Transverse colon (tissue), 4 donors: ENCODE data around the gene PLCG2. TPM values are rescaled to one million over a fixed set of nuclear protein-coding genes. Genes with fewer than 3 reads are reported as not detected.
A peak's percentile ranks its signal among the peaks of the same experiment; 100 is the strongest.

Experiments
- DNase-seq: peaks from one replicate; pipeline ENCODE4 v3.0.0-alpha.2; 2019
- H3K27ac ChIP-seq, 4 donors: fragments of 200-600 bp; sonication (generic); 2 replicates each; pipeline ENCODE4 v1.5.1; 2016 to 2018; ENCODE audit warnings: inconsistent platforms in 4 of 4
- H3K27me3 ChIP-seq: fragments of 200-600 bp; sonication (generic); 2 replicates; pipeline ENCODE4 v1.5.1; 2017; ENCODE audit warnings: inconsistent platforms
- H3K36me3 ChIP-seq, 4 donors: fragments of 200-600 bp; sonication (generic); 2 replicates each; pipeline ENCODE4 v1.5.1; 2017 to 2019; ENCODE audit warnings: inconsistent platforms in 4 of 4
- H3K4me1 ChIP-seq, 4 donors: fragments of 200-600 bp; sonication (generic); 2 replicates each; pipeline ENCODE4 v1.5.1; 2017 to 2020; ENCODE audit warnings: inconsistent platforms in 4 of 4
- H3K4me3 ChIP-seq, 4 donors: fragments of 200-600 bp; sonication (generic); 1 replicate in 1 of 4; 2 replicates in 3 of 4; pipeline versions ENCODE4 v1.5.1 to v1.6.1; 2017 to 2019; ENCODE audit warnings: inconsistent platforms in 4 of 4
- H3K9me3 ChIP-seq, 2 donors: fragments of 200-600 bp; sonication (generic); 2 replicates each; pipeline ENCODE4 v1.5.1; 2017 to 2019; ENCODE audit warnings: inconsistent platforms in 2 of 2
- CTCF ChIP-seq, 5 experiments: fragments of 200-600 bp in 3 of 5; fragments of 450-650 bp in 2 of 5; sonication (generic) in 3 of 5; IDR thresholded peaks; 1 replicate in 2 of 5; 2 replicates in 3 of 5; pipeline ENCODE4 v1.5.1; 2016 to 2017; ENCODE audit warnings: antibody characterized with exemption in 5 of 5, inconsistent platforms in 3 of 5, mild to moderate bottlenecking in 2 of 5, moderate library complexity in 1 of 5
- EP300 ChIP-seq: sonication (generic); formaldehyde crosslinking; IDR thresholded peaks from one replicate; pipeline ENCODE4 v1.6.1; 2017; ENCODE audit warnings: antibody characterized with exemption, low read depth
- POLR2A ChIP-seq: fragments of 450-650 bp; IDR thresholded peaks from one replicate; pipeline ENCODE4 v1.6.1; 2016; ENCODE audit warnings: antibody characterized with exemption, mild to moderate bottlenecking, moderate library complexity
- POLR2AphosphoS5 ChIP-seq, 3 donors: sonication (generic); formaldehyde crosslinking; IDR thresholded peaks; one replicate each; pipeline ENCODE4 v1.6.1; 2016; ENCODE audit warnings: antibody characterized with exemption in 3 of 3
- WGBS, 2 donors: methylation state at CpG; one replicate each; pipeline ENCODE4 v1.1.5; 2018; ENCODE audit warnings: low coverage in 1 of 2; 5-methylcytosine and 5-hydroxymethylcytosine counted together
- in situ Hi-C, 4 donors: fragments of 200-750 bp; cut with MboI; loops; one replicate each; pipeline versions ENCODE4 v1.15.0 to v1.15.1; 2017; ENCODE audit warnings: low sequenced_read_pairs in 3 of 4, low pct_ligation_motif_present in 1 of 4, low pct_unique_long_range_greater_than_20kb in 1 of 4
- intact Hi-C: fragments of 100-400 bp; cut with DNase I; formaldehyde crosslinking; loops from one replicate; pipeline ENCODE4 v1.15.1; 2023; ENCODE audit warnings: low total_unique reads
- total RNA-seq, 4 donors: library from RNA; depleted of rRNA; stranded (reverse); fragments of >200 nt; gene quantifications; one replicate each; pipeline ENCODE4 v1.1.0, GENCODE V29; 2016

The PLCG2 gene
- total RNA-seq, 4 donors from 2014 or later = 9.0 to 65.9 (median 28.6) TPM

DNA sequence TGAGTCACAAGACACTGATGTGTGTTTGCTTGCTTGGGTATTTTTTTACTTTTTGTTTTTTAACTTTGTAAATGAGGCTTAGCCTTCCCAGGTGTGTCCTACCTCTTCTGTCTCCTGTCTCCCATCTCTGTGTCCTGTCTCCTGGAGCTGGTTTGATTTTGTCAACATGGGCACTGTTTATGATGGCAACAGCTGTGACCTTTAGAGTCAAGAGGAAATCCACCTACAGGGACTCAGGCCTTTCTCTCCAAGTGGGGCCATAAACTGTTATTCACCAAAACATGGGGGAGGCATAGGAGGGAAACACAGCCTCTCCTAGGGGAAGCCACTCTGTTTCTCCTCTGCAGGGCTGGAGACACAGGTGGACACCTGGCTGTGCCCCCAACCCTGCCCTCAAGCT is 13.1 kb upstream of the PLCG2 start:
- intact Hi-C loops (no loop called here), in situ Hi-C loops (no loop called here)
- Histone ChIP-seq H3K27ac (no peak overlapping the region), H3K4me1 (peaks cover 0 to 5% (median 2%) of the 10 kb centered on the region in 4 donors), H3K9me3 (no peaks in the 10 kb centered on the region), H3K36me3 (no peaks in the 10 kb centered on the region), H3K4me3 (no peak overlapping the region), H3K27me3 (peaks cover 62% of the 10 kb centered on the region)
- TF ChIP-seq POLR2AphosphoS5 (IDR thresholded peaks at IDR 0.05) (no peak), CTCF (IDR thresholded peaks at IDR 0.05) (no peak), EP300 (no peak), POLR2A (no peak)
- no peak for DNase-seq

- no peak overlapping the region for H3K27ac ChIP-seq
- intact Hi-C loops = no loop called here
These were observed 11.0 kb upstream of the PLCG2 start for GRCh38 chr16:81767987-81768592.

DNA sequence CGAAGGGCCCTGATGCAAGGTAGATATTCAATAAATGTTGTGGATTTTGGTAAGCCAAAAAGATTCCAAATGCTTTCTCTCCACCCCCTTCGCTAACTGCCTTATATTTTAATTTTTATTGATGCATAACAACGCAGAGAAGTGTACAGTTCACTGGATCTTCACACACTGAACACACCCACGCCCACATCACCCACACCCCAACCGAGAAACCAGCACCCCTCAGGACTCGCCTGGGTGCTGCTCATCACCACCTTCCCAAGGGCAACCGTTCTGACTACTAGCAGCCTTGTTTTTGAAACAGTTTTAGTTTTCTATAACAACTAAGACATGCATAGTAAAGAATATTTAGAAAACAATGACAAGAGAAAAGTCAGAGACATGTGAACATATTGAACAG is 9.1 kb upstream of the PLCG2 start:
- Histone ChIP-seq H3K36me3 (no peaks in the 10 kb centered on the region), H3K4me1 (peaks cover 0 to 5% (median 2%) of the 10 kb centered on the region in 4 donors), H3K9me3 (no peaks in the 10 kb centered on the region), H3K4me3 (no peak overlapping the region), H3K27me3 (peaks cover 59% of the 10 kb centered on the region), H3K27ac (no peak overlapping the region)
- intact Hi-C loops (no loop called here), in situ Hi-C loops (no loop called here)
- 32 to 59% methylated on average over 7 of the region's 7 CpGs for WGBS, 2 donors
- DNase-seq = no peak
- TF ChIP-seq POLR2A (no peak), POLR2AphosphoS5 (IDR thresholded peaks at IDR 0.05) (no peak), EP300 (no peak), CTCF (IDR thresholded peaks at IDR 0.05) (no peak)

More at GRCh38 chr16:81767987-81768592, 11.0 kb upstream of the PLCG2 start:
- WGBS, 2 donors = 51 to 54% methylated on average over 3 to 9 of the region's 9 CpGs
- no peak for DNase-seq
- H3K4me3 ChIP-seq = no peak overlapping the region
- peaks cover 57% of the 10 kb centered on the region for H3K27me3 ChIP-seq
- in situ Hi-C loops = no loop called here
- H3K9me3 ChIP-seq = no peaks in the 10 kb centered on the region
- H3K36me3 ChIP-seq = no peaks in the 10 kb centered on the region
- H3K4me1 ChIP-seq = peaks cover 0 to 5% (median 2%) of the 10 kb centered on the region in 4 donors
- TF ChIP-seq CTCF (IDR thresholded peaks at IDR 0.05) (no peak), EP300 (no peak), POLR2A (no peak), POLR2AphosphoS5 (IDR thresholded peaks at IDR 0.05) (peak; percentile 14 to 74 (median 59))

- Histone ChIP-seq H3K36me3 (no peaks in the 10 kb centered on the region), H3K9me3 (no peaks in the 10 kb centered on the region), H3K4me1 (peaks cover 0 to 6% (median 5%) of the 10 kb centered on the region in 4 donors), H3K27ac (no peak overlapping the region), H3K4me3 (no peak overlapping the region), H3K27me3 (peaks cover 68% of the 10 kb centered on the region)
- in situ Hi-C loops = no loop called here
- 47 to 56% methylated on average over 3 to 7 of the region's 7 CpGs for WGBS, 2 donors
- TF ChIP-seq POLR2A (no peak), CTCF (IDR thresholded peaks at IDR 0.05) (no peak), POLR2AphosphoS5 (IDR thresholded peaks at IDR 0.05) (no peak), EP300 (no peak)
- DNase-seq = no peak
- intact Hi-C loops = no loop called here
These were observed 4.7 kb upstream of the PLCG2 start for GRCh38 chr16:81774348-81774747.
